Activated T-helper 1 cell treated with Interleukin-2 at 50 U/mL for 16 hours (primary cell): ENCODE results near the gene MKNK2.
A peak's percentile ranks its signal among the peaks of the same experiment; 100 is the strongest.
"Not testable (repeated sequence)": the region's sequence is repeated elsewhere in the genome, so short reads cannot be mapped to it uniquely, and the experiment has no call there.

Source experiments
- DNase-seq: peaks from one replicate; pipeline ENCODE4 v3.0.0-alpha.2; 2020; ENCODE audit warnings: low read depth

Gene MKNK2

DNA sequence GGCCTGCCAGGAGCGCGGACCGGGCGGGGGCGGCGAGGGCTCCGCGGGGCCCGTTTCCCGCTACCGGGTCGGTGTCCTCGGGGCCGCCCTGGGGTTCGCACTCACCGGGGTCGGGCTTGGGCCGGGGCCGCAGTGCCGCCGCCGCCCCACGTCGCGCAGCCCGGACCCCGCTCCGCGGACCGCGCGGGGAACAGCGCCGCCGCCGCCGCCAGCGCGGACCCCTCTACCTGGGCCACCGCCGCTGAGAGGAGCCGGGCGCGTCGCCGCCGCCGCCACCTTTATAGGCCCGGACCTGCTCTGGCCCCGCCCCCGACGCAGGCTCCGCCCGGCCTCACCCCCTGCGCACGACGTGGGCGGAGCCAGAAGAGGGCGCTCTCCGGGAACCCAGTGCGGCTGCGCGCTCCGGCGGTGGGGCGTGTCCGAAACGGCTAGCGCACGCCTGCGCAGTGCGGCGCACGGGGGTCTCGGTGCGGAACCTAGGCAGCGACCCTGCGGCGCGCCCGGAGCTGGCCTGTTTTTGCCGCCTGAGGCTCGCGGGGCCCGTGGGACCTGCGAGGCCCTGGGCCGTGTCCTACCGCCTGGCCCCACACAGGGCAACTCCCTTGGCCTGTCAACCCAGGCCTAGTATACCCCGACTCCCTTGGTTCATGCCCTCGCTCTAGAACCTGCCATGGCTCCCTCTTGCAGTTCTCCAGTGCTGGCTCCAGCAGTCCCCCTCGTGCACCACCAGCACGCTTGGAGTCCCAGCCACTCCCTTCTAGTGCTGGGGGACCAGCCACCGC is at the start of gene MKNK2:
TSS of gene MKNK2 (minus strand) at position 254 of the 782 bp plus-strand sequence. CDS start 393 bp downstream, outside the sequence.
- peak; percentile 95 for DNase-seq

DNA sequence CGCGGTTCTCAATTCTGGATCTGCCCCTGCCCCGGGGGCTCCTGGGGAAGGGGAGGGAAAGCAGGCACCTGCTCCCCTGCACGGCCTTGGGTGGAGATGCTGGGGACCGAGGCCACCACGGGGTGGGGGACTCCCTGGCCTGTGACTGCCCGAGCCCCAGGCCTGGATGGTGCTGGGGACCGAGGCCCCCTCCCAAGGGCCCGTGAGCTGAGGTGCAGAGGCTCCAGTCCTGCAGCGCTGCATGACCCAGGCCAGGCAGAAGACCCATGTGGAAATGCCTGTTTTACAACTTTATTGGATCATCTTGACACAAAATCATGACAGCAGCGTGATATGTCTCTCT is 49.6 kb upstream of the MKNK2 start:
- DNase-seq, result no peak

DNA sequence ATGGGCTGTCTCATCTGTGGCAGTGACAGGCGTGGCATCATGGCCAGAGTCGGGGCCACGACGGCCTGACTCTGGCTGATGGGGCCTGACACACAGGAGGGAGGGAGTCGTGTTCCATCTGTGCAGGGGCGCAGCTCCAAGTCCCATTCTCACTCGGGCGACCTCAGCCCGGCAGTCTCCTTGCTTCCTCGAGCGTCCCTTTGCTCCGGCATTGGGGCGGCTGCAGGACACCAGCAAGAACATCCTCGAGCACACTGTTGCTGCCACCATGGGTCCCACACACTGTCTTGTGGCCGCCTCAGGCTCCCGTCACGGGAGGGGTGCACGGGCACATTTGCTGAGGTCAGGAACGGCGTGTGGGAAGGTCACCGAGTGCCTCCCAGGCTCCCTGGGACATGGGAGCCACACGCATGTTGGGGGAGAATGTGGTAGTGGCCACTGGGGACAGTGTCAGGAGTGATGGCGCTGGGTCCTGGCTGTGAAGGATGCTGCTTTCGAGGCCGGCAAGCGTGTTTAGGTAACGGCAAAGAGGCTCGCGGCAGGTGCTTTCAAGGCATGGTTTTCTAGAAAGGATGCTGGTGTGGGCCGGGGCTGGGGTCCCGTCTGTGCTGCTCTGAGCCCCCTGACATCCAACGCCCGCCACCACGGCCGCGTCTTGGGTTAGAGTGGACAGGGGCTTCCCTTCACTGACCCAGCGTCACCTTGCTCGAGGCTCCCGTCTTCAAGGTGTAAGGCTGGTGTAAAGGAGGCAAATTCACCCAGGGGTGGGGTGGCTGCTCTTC is 49.1 kb upstream of the MKNK2 start:
- no peak for DNase-seq

DNA sequence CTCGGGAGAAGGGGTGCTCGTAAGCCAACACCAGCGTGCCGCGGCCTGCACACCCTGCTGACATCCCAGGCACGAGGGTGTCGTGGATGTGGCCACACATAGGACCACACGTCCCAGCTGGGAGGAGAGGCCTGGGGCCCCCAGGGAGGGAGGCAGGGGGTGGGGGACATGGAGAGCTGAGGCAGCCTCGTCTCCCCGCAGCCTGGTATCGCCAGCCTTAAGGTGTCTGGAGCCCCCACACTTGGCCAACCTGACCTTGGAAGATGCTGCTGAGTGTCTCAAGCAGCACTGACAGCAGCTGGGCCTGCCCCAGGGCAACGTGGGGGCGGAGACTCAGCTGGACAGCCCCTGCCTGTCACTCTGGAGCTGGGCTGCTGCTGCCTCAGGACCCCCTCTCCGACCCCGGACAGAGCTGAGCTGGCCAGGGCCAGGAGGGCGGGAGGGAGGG is 48.0 kb upstream of the MKNK2 start:
- DNase-seq, result no peak

DNA sequence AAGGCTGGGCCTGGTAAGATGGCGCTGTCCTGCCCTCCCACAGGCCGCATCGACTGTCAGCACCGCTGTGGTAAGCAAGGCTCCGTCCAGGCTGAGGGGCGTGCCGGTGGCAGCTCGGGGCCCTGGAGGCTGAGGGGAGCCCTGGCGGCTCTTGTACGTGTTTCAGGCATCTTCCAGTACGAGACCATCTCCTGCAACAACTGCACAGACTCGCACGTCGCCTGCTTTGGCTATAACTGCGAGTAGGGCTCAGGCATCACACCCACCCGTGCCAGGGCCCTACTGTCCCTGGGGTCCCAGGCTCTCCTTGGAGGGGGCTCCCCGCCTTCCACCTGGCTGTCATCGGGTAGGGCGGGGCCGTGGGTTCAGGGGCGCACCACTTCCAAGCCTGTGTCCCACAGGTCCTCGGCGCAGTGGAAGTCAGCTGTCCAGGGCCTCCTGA is 46.9 kb upstream of the MKNK2 start:
- DNase-seq, result no peak

DNA sequence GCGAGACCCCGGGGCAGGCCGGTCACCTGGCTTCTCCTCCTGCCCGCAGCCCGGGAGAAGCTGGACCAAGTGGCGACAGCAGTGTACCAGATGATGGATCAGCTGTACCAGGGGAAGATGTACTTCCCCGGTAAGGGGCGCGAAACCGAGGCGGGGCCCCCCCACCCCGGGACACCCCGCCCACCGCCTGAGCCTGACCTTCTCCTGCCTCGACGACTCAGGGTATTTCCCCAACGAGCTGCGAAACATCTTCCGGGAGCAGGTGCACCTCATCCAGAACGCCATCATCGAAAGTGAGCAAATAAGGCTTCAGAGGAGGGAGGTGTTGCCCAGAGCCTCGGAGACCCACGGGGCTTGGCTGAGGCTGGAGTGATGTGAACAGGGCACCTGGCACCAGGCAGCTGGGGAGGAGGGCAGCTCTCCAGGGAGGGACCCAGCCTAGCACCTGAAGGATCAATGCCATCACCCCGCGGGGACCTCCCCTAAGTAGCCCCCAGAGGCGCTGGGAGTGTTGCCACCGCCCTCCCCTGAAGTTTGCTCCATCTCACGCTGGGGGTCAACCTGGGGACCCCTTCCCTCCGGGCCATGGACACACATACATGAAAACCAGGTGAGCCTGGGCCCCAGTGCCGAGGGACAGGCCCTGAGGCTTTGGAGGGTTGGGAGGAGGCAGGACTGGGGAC is 46.3 kb upstream of the MKNK2 start:
- no peak for DNase-seq

DNA sequence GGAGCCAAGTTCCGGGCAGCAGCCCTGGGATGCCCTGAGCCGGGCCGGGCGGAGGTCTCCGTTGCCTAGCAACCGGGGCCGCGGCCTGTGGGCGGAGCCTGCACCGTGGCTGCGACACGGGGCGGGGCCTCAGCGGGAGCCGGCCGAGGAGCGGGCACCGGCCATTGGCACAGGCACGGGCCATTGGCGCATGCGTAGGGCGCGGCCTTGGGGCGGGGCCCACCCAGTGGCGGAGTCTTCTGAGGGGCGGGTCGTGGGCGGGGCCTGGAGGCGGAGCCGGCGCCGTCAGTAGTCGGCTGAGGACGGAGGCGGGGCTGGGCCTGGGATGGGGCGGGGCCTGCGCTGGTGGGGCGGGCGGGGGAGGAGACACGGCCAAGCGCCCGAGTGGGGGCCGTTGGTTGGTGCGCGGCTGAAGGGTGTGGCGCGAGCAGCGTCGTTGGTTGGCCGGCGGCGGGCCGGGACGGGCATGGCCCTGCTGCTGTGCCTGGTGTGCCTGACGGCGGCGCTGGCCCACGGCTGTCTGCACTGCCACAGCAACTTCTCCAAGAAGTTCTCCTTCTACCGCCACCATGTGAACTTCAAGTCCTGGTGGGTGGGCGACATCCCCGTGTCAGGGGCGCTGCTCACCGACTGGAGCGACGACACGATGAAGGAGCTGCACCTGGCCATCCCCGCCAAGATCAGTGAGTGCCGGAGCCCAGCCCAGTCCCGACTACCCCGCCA is 45.6 kb upstream of the MKNK2 start, which contains the start of gene IZUMO4:
TSS of gene IZUMO4 (plus strand) at position 436 of the 723 bp plus-strand sequence. CDS start at position 467, 31 bp downstream.
- peak; percentile 100 for DNase-seq

DNA sequence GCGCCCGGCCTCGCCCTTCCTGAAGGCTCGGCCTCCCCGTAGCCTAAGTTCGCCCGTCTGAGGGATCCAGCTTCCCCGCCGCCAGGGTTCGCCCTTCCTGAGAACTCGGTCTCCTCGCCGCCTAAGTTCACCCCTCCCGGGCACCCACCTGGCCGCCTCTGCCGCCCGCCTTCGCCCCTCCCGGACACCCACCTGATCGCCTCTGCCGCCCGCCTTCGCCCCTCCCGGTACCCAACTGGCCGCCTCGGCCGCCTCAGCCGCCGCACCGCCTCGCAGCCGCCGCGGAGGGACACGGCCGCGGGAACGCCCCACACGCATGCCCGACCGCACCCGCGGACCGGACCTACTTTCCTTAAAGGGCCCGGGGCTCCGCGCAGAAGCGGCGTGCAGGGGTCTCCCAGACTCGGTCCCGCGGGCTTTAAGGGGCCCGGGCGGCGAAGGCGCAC is 45.0 kb upstream of the MKNK2 start, which contains the start of gene MOB3A:
TSS of gene MOB3A (minus strand) at position 293 of the 446 bp plus-strand sequence. CDS start 17,766 bp downstream, outside the sequence.
- peak; percentile 79 for DNase-seq

DNA sequence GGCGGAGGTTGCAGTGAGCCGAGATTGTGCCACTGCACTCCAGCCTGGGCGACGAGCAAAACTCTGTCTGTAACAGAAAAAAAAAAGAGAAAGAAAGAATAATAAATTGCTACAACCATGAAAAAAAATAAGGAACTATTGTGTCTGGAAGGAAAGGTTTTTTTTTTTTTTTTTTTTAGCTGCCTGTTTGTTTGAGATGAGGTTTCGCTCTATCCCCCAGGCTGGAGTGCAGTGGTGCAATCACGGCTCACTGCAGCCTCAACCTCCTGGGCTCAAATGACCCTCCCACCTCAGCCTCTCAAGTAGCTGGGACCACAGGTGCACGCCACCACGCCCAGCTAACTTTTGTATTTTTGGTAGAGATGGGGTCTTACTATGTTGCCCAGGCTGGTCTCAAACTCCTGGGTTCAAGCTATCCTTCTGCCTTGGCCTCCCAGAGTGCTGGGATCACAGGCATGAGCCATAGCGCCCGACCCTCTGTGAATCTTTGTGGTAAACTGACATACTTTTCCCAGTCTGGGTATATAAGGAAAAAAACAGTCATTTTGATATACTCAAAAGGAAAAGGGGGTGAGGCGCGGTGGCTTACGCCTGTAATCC is 41.0 kb upstream of the MKNK2 start:
- DNase-seq, result not testable (repeated sequence)

DNA sequence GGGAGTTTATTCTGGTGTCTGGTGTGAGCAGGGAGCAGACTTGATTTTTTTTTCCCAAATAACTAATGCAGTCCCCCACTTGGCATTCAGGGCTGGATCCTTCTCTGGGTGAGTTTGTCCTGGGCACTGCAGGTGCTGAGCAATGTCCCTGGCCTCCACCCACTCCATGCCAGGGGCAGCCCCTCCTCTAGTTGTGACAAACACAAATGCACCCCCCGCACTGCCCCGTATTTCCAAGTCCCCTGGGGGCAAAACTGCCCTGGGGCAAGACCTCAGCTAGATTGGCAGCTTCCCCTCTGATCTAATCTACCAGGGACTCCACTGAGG is 38.6 kb upstream of the MKNK2 start:
- DNase-seq, result no peak

DNA sequence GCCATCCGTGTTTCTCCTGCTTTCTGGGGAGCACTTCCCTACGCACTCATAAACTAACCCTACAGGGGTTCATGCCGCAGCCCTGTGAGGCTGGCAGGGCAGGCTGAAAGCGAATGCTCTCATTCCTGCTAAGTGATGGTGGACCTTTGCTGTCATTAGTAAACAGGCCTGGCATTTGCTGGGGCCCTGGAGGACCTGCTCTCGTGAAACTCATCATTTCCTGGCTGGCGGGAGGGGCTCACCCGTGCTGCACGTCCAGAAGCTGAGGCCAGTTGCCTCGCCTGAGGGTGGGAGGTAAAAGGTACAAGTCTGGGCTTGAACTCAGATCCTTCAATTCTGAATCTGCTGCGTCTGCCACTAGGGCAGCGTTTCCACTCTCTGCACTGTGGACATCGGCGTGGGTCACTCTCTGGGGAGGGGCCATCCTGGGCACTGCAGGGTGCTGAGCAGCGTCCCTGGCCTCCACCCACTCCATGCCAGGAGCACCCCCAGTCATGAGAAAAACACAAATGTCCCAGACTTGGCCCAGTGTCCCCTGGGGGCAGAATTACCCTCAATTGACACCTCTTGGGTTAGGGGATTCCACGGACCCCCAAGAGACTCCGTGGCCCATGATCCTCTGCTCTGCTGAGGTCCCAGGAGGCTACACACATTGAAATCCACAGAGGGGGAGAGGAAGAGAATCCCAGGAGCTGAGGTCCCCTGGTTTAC is 38.1 kb upstream of the MKNK2 start:
- no peak for DNase-seq

DNA sequence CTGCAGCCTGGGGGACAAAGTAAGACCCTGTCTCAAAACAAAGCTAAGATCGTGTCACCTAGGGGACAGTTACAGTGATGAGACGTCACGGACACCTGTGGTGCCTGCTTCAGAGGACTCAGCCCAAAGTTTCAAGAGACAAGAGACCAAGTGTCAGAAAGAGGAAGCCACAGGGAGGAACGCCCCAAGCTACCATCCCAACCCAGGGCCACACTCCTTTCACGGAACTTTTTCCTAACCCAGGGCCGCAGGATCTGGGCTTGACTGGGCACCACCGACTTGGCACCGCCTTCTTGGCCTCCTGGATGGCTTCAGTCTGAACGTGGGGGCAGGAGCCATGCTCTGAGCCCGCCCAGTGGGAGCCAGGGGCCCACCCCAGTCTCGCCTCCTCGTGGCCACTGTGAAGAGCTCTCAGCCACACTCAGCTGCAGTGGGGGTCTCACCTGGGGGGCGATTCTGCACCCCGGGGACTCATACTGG is 36.6 kb upstream of the MKNK2 start:
- DNase-seq, result no peak

DNA sequence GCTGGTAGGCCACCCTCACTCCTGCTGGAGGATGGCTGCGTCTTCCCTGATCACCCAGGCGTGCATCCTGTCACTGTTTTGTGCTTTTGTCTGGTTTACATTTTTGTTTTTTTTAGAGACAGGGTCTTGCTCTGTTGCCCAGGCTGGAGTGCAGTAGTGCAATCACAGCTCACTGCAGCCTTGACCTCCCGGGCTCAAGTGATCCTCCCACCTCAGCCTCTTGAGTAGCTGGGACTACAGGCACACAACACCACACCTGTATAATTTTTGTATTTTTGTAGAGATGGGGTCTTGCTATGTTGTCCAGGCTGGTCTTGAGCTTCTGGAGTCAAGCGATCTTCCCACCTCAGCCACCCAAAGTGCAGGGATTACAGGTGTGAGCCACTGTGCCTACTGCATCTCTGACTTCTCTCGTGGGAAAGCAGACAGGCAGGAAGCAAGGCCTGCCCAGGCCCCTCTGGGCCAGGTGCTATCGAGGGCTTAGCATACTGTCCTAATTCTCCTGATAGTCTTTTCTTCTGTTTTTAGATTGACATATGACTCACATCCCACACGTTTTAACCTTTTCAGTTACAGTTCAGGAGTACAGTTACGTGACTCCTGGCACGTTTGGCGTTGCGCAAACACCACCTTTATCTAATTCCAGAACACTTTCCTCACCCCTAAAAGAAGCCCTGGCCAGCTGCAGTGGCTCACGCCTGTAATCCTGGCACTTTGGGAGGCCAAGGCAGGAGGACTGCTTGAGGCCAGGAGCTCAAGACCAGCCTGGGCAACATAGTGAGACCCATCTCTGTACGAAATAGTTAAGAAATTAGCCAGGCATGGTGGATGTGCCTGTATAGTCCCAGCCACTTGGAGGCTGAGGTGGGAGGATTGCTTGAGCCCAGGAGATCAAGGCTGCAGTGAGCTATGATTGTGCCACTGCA is 35.9 kb upstream of the MKNK2 start:
- not testable (repeated sequence) for DNase-seq

DNA sequence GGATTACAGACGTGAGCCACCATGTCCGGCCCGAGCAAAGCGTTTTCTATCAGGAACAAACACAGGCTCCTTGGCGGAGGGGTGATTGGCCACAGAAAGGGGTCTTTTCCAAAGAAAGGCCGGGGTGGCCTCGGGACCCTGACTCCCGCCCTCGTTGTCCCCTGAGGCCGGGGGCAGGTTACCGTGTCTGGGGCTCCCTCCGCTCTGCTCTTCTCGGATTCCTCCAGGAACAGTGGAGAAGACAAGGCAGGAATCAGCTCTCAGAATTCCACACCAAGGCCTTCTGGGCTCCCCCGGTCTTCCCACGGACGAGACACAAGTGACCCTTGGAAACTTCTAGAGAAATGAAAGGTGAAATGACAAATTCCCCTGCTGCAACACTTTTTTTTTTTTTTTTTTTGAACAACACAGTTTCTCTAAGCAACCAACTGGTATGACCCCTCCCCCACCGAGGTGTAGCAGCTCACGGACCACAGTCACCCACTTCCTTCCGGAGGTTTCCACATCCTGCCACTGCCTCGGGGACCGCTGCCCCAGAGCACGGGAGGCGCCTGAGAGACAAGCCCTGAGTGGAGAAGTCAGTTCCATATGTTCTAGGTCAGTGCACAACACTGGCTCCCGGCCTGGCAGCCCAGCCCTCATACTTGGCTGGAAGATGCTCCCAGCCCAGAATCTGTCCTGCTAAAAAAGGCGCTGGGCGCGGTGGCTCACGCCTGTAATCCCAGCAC is 34.1 kb upstream of the MKNK2 start:
- peak; percentile 92 for DNase-seq

DNA sequence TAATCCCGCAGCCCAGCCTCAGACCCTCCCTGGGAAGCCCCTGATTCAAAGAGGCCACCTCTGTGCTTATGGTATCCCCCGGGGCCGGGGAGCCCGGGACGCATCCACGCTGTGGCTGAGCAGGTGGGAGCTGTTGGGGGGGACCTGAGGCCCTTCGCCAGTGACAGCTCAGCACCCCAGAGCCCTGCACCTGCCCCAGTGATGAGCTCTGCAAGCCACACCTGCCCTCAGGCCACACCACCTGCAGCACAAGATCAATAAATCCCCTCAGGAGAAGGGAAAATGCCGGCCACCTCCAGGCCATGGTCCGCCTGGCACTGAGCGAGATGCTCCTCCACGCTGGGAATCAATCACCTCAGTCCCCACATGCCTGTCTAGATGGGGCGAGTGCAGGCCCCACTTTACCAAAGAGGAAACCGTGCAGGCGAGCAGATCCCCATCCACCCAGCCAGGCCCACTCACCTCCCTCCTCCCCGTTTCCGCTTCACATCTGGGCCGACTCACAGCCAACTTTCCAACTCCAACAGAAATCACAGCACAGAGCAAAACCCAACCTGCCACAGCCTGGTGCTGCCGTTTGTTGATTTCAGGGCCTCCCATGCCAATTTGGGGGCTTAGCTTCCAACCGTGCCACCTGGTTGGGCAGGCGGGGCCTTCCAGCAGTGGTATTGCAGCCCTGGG is 32.3 kb upstream of the MKNK2 start:
- DNase-seq, result peak; percentile 62

DNA sequence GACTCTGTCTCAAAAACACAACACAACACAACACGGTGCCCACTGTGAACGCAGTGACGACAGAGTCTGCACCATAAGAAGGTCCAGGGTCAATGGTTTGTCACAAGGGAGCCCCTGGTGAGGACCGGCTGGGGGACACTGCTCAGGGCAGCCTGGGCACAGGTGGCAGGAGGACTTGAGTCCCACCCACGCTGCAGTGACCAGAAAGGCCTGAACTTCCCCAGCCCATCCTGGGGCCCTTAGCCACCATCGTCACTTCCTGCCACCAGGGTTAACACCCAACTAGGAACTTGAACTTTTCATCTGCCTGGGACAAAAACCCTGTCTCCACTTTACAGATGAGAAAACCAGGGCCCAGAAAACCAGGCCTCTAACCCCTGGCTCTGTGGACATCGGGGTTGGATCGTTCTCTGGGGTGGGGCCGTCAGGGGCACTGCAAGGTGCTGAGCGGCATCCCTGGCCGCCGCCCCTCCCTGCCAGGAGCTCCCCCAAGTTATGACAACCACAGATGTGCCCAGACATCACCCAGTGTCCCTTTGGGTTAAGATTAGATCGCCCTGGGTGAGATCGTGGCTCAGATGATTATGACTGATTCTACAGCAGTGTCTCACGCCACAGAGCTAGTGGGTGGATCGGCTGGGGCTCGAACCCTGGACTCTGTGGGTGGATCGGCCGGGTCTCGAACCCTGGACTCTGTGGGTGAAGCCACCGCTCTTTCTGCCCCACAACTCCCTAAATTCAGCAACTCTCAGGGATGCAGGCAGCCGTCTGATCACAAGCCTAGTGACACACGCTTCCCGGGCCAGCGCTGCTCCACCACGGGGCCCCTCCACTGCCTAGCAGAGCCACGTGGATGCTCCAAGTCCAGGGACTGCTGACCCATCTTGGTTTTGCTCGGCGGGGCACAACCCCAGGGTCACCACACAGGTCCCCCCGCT is 31.1 kb upstream of the MKNK2 start:
- DNase-seq, result no peak
